Activated T-cell treated with anti-CD3 and anti-CD28 coated beads, Interleukin-2, amount 50 U/mL, for 4 hours (primary cell): ENCODE results near the gene PDIA5. TPM values are rescaled to one million over a fixed set of nuclear protein-coding genes. Genes with fewer than 3 reads are reported as not detected.
"Not testable (repeated sequence)": the region's sequence is repeated elsewhere in the genome, so short reads cannot be mapped to it uniquely, and the experiment has no call there.

Source experiments
- ATAC-seq, 2 donors: fragments of 200-7000 bp; cut with Tn5 transposase; one replicate each; pipeline ENCODE4 v1.10.0; 2021
- DNase-seq: peaks from one replicate; pipeline ENCODE4 v3.0.0-alpha.2; 2020
- H3K27me3 Mint-ChIP-seq: one replicate; pipeline ENCODE4 v1.8.0; 2021; ENCODE audit warnings: low read depth, mixed read lengths
- H3K36me3 Mint-ChIP-seq: one replicate; pipeline ENCODE4 v1.8.0; 2022; ENCODE audit warnings: mixed read lengths; ENCODE audit not compliant: insufficient read depth
- H3K4me1 Mint-ChIP-seq: one replicate; pipeline ENCODE4 v1.8.0; 2021; ENCODE audit warnings: low read depth, mixed read lengths
- H3K4me3 Mint-ChIP-seq: one replicate; pipeline ENCODE4 v1.8.0; 2021; ENCODE audit warnings: mild to moderate bottlenecking, moderate library complexity, mixed read lengths
- H3K9me3 Mint-ChIP-seq: one replicate; pipeline ENCODE4 v1.8.0; 2021; ENCODE audit warnings: mixed read lengths
- total RNA-seq, 3 donors: library from RNA; stranded (reverse); gene quantifications; one replicate each; pipeline ENCODE4 v1.2.1, GENCODE V29; 2021

The PDIA5 gene
- total RNA-seq, 3 donors from 2014 or later, result 29.6 to 35.3 (median 33.1) TPM

- no peaks in the 10 kb centered on the region for H3K27me3 Mint-ChIP-seq
- H3K9me3 Mint-ChIP-seq, result no peaks in the 10 kb centered on the region
- ATAC-seq, result no peak
- no peak for DNase-seq
- peaks cover 42% of the 10 kb centered on the region for H3K36me3 Mint-ChIP-seq
- no peak overlapping the region for H3K4me3 Mint-ChIP-seq
- H3K4me1 Mint-ChIP-seq, result no peaks in the 10 kb centered on the region
Observed at GRCh38 chr3:123100193-123100776, 33.5 kb downstream of the PDIA5 start.

- no peaks in the 10 kb centered on the region for H3K27me3 Mint-ChIP-seq
- no peak for ATAC-seq
Observed at GRCh38 chr3:123102249-123102648, 35.4 kb downstream of the PDIA5 start.

GRCh38 chr3:123102826-123103225, 36.0 kb downstream of the PDIA5 start:
- H3K4me1 Mint-ChIP-seq, result no peaks in the 10 kb centered on the region
- peaks cover 41% of the 10 kb centered on the region for H3K36me3 Mint-ChIP-seq
- DNase-seq (no peak), ATAC-seq (no peak)
- no peaks in the 10 kb centered on the region for H3K9me3 Mint-ChIP-seq
- H3K4me3 Mint-ChIP-seq, result no peak overlapping the region
- H3K27me3 Mint-ChIP-seq, result no peaks in the 10 kb centered on the region

More at GRCh38 chr3:123102249-123102648, 35.4 kb downstream of the PDIA5 start:
- Mint-ChIP-seq H3K4me1 (no peaks in the 10 kb centered on the region), H3K9me3 (no peaks in the 10 kb centered on the region), H3K4me3 (no peak overlapping the region), H3K36me3 (peaks cover 43% of the 10 kb centered on the region)
- no peak for DNase-seq

GRCh38 chr3:123104550-123104949, 37.7 kb downstream of the PDIA5 start:
- ATAC-seq (no peak), DNase-seq (no peak)
- Mint-ChIP-seq H3K4me3 (no peak overlapping the region), H3K36me3 (peaks cover 39% of the 10 kb centered on the region), H3K4me1 (no peaks in the 10 kb centered on the region), H3K27me3 (no peaks in the 10 kb centered on the region), H3K9me3 (no peaks in the 10 kb centered on the region)

- Mint-ChIP-seq H3K9me3 (no peaks in the 10 kb centered on the region), H3K27me3 (no peaks in the 10 kb centered on the region), H3K36me3 (peaks cover 43% of the 10 kb centered on the region), H3K4me1 (no peaks in the 10 kb centered on the region), H3K4me3 (no peak overlapping the region)
- ATAC-seq (no peak), DNase-seq (no peak)
Observed at GRCh38 chr3:123105201-123106189, 38.7 kb downstream of the PDIA5 start.

GRCh38 chr3:123110282-123110975, 43.6 kb downstream of the PDIA5 start:
- DNase-seq (no peak), ATAC-seq (no peak)
- Mint-ChIP-seq H3K4me3 (no peak overlapping the region), H3K9me3 (no peaks in the 10 kb centered on the region), H3K4me1 (no peaks in the 10 kb centered on the region), H3K27me3 (no peaks in the 10 kb centered on the region), H3K36me3 (peaks cover 34% of the 10 kb centered on the region)

GRCh38 chr3:123110976-123111615, 44.3 kb downstream of the PDIA5 start:
- peaks cover 32% of the 10 kb centered on the region for H3K36me3 Mint-ChIP-seq
- no peaks in the 10 kb centered on the region for H3K27me3 Mint-ChIP-seq
- DNase-seq (no peak), ATAC-seq (no peak)
- no peaks in the 10 kb centered on the region for H3K4me1 Mint-ChIP-seq
- H3K4me3 Mint-ChIP-seq, result no peak overlapping the region
- no peaks in the 10 kb centered on the region for H3K9me3 Mint-ChIP-seq

GRCh38 chr3:123111640-123112039, 44.8 kb downstream of the PDIA5 start:
- Mint-ChIP-seq H3K9me3 (no peaks in the 10 kb centered on the region), H3K4me1 (no peaks in the 10 kb centered on the region), H3K27me3 (no peaks in the 10 kb centered on the region), H3K4me3 (no peak overlapping the region), H3K36me3 (peaks cover 36% of the 10 kb centered on the region)
- DNase-seq (no peak), ATAC-seq (no peak)

- no peak for ATAC-seq
- Mint-ChIP-seq H3K4me1 (no peaks in the 10 kb centered on the region), H3K4me3 (no peak overlapping the region)
Observed at GRCh38 chr3:123112232-123112631, 45.4 kb downstream of the PDIA5 start.

GRCh38 chr3:123112656-123113055, 45.8 kb downstream of the PDIA5 start:
- H3K9me3 Mint-ChIP-seq, ATAC-seq, H3K4me3 Mint-ChIP-seq, H3K27me3 Mint-ChIP-seq, H3K4me1 Mint-ChIP-seq, DNase-seq: not testable (repeated sequence)
- H3K36me3 Mint-ChIP-seq, result peaks cover 35% of the 10 kb centered on the region

More at GRCh38 chr3:123112232-123112631, 45.4 kb downstream of the PDIA5 start:
- DNase-seq, result no peak
- no peaks in the 10 kb centered on the region for H3K27me3 Mint-ChIP-seq
- peaks cover 35% of the 10 kb centered on the region for H3K36me3 Mint-ChIP-seq
- no peaks in the 10 kb centered on the region for H3K9me3 Mint-ChIP-seq

GRCh38 chr3:123113889-123114450, 47.1 kb downstream of the PDIA5 start:
- H3K27me3 Mint-ChIP-seq, result no peaks in the 10 kb centered on the region
- H3K36me3 Mint-ChIP-seq, result peaks cover 42% of the 10 kb centered on the region
- no peak overlapping the region for H3K4me3 Mint-ChIP-seq

GRCh38 chr3:123116116-123116515, 49.3 kb downstream of the PDIA5 start:
- Mint-ChIP-seq H3K27me3 (no peaks in the 10 kb centered on the region), H3K4me3 (no peak overlapping the region), H3K4me1 (no peaks in the 10 kb centered on the region), H3K36me3 (peaks cover 42% of the 10 kb centered on the region), H3K9me3 (no peaks in the 10 kb centered on the region)
- DNase-seq (no peak), ATAC-seq (no peak)

More at GRCh38 chr3:123113889-123114450, 47.1 kb downstream of the PDIA5 start:
- H3K4me1 Mint-ChIP-seq, result no peaks in the 10 kb centered on the region
- ATAC-seq (no peak), DNase-seq (no peak)
- no peaks in the 10 kb centered on the region for H3K9me3 Mint-ChIP-seq

- Mint-ChIP-seq H3K27me3 (no peaks in the 10 kb centered on the region), H3K9me3 (no peaks in the 10 kb centered on the region), H3K4me3 (no peak overlapping the region), H3K4me1 (no peaks in the 10 kb centered on the region), H3K36me3 (peaks cover 51% of the 10 kb centered on the region)
- no peak for ATAC-seq
- no peak for DNase-seq
Observed at GRCh38 chr3:123119388-123119787, 52.6 kb downstream of the PDIA5 start.

- DNase-seq (no peak), ATAC-seq (no peak)
- Mint-ChIP-seq H3K4me3 (no peak overlapping the region), H3K27me3 (no peaks in the 10 kb centered on the region), H3K9me3 (no peaks in the 10 kb centered on the region), H3K36me3 (peaks cover 54% of the 10 kb centered on the region), H3K4me1 (no peaks in the 10 kb centered on the region)
Observed at GRCh38 chr3:123119802-123120201, 53.0 kb downstream of the PDIA5 start.
